ENCODE data around the gene GSN.

- TF ChIP-seq YY1 (IDR thresholded peaks at IDR 0.05; ENCODE audit: low read depth, low read length): no peak
- TF ChIP-seq POLR2AphosphoS2 (IDR thresholded peaks at IDR 0.05; ENCODE audit: low read depth, low read length): no peak
- TF ChIP-seq CTCF (IDR thresholded peaks at IDR 0.05 in 2 of 3, conservative IDR thresholded peaks at IDR 0.05 in 1 of 3; ENCODE audit: control insufficient read depth in 2 of 3, extremely low read depth in 1 of 3, insufficient read depth in 1 of 3, low read depth in 3 of 3, low read length in 3 of 3): no peak
Measured at GRCh38 chr9:121336665-121337064, 68.7 kb downstream of the GSN start.
